Nephron (organoid): Measurements from ENCODE around the gene RAB12.

ENCODE experiments used
- H3K27ac Mint-ChIP-seq, 3 experiments: 2 replicates each; pipeline ENCODE4 v1.8.0; 2020; ENCODE audit warnings: mixed read lengths in 3 of 3, mild to moderate bottlenecking in 2 of 3, moderate library complexity in 1 of 3
- H3K27me3 Mint-ChIP-seq: 2 replicates; pipeline ENCODE4 v1.8.0; 2021; ENCODE audit warnings: low read depth, mild to moderate bottlenecking, moderate library complexity, mixed read lengths
- H3K36me3 Mint-ChIP-seq: 2 replicates; pipeline ENCODE4 v1.8.0; 2020; ENCODE audit warnings: low read depth, mixed read lengths
- H3K4me1 Mint-ChIP-seq: 2 replicates; pipeline ENCODE4 v1.8.0; 2020; ENCODE audit warnings: mixed read lengths
- H3K4me3 Mint-ChIP-seq, 3 experiments: 2 replicates each; pipeline ENCODE4 v1.8.0; 2020; ENCODE audit warnings: mild to moderate bottlenecking in 3 of 3, mixed read lengths in 3 of 3, moderate library complexity in 2 of 3
- H3K9me3 Mint-ChIP-seq: 2 replicates; pipeline ENCODE4 v1.8.0; 2020; ENCODE audit warnings: mixed read lengths
- TF ChIP-seq, protein P1 (sequence below), 3 experiments: fragments of 200-600 bp; sonication (generic); IDR thresholded peaks; one replicate each; pipeline ENCODE4 v1.5.0; 2021; ENCODE audit warnings: antibody characterized with exemption in 3 of 3; ENCODE audit not compliant: unreplicated experiment in 3 of 3

The RAB12 gene, protein sequence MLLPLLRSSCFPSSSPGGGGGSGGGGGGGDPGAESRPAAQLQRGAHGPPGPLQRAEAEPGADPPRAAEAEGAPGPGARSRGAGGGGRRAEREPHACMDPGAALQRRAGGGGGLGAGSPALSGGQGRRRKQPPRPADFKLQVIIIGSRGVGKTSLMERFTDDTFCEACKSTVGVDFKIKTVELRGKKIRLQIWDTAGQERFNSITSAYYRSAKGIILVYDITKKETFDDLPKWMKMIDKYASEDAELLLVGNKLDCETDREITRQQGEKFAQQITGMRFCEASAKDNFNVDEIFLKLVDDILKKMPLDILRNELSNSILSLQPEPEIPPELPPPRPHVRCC

GRCh38 chr18:8608795-8609658, at the start of gene RAB12:
Gene RAB12, plus strand, starts transcription at chr18:8609437. Its CDS starts 3 bp downstream, at chr18:8609440.
- H3K27ac Mint-ChIP-seq, result peak within 1 kb of the TSS; percentile 79 to 91 (median 90)
- peaks cover 46% of the 10 kb centered on the region for H3K4me1 Mint-ChIP-seq
- peaks cover 5% of the 10 kb centered on the region for H3K36me3 Mint-ChIP-seq
- peaks cover 4% of the 10 kb centered on the region for H3K27me3 Mint-ChIP-seq
- peak within 1 kb of the TSS; percentile 89 to 92 (median 91) for H3K4me3 Mint-ChIP-seq
- H3K9me3 Mint-ChIP-seq, result no peaks in the 10 kb centered on the region
- TF ChIP-seq, protein P1, sequence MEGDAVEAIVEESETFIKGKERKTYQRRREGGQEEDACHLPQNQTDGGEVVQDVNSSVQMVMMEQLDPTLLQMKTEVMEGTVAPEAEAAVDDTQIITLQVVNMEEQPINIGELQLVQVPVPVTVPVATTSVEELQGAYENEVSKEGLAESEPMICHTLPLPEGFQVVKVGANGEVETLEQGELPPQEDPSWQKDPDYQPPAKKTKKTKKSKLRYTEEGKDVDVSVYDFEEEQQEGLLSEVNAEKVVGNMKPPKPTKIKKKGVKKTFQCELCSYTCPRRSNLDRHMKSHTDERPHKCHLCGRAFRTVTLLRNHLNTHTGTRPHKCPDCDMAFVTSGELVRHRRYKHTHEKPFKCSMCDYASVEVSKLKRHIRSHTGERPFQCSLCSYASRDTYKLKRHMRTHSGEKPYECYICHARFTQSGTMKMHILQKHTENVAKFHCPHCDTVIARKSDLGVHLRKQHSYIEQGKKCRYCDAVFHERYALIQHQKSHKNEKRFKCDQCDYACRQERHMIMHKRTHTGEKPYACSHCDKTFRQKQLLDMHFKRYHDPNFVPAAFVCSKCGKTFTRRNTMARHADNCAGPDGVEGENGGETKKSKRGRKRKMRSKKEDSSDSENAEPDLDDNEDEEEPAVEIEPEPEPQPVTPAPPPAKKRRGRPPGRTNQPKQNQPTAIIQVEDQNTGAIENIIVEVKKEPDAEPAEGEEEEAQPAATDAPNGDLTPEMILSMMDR (IDR thresholded peaks at IDR 0.05; ENCODE audit: unreplicated experiment in 3 of 3), result peak; percentile 57 to 70 (median 62)

DNA sequence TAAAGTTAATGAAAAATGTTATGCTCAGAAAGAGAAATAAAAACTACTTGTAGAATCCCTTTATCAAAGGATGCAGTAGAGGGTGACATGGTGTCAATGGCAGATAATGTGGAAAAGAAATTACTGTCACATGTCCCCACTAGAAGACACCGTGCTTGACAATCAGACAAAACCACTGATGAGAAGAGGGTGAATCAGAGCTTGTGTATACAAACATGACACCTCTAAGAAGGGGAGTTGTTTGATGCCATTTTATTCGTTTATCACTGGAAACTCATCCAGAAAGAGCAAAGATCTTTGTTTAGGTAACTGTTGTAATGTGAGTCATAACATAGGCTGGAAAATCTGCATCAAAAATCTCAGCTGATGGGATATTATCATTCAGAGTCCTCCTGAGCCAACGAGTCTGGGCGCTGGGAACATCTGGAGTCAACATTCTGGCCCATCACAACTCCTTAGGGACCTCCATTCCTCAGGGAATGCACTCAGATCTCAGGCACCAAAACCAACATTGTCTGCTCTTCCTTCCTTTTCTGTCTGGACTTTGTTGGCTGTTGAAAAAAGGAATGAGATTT, 49.5 kb upstream of the RAB12 start:
- Mint-ChIP-seq H3K4me1 (no peaks in the 10 kb centered on the region), H3K27ac (no peak overlapping the region), H3K36me3 (no peaks in the 10 kb centered on the region), H3K27me3 (peaks cover 8% of the 10 kb centered on the region), H3K4me3 (no peak overlapping the region), H3K9me3 (no peaks in the 10 kb centered on the region)
- TF ChIP-seq, protein P1 (IDR thresholded peaks at IDR 0.05; ENCODE audit: unreplicated experiment in 3 of 3), result no peak

GRCh38 chr18:8561123-8561910, 47.9 kb upstream of the RAB12 start:
- Mint-ChIP-seq H3K27ac (no peak overlapping the region), H3K4me3 (no peak overlapping the region), H3K9me3 (no peaks in the 10 kb centered on the region), H3K27me3 (peaks cover 13% of the 10 kb centered on the region), H3K4me1 (no peaks in the 10 kb centered on the region), H3K36me3 (no peaks in the 10 kb centered on the region)
- TF ChIP-seq, protein P1 (IDR thresholded peaks at IDR 0.05; ENCODE audit: unreplicated experiment in 3 of 3), result no peak

DNA sequence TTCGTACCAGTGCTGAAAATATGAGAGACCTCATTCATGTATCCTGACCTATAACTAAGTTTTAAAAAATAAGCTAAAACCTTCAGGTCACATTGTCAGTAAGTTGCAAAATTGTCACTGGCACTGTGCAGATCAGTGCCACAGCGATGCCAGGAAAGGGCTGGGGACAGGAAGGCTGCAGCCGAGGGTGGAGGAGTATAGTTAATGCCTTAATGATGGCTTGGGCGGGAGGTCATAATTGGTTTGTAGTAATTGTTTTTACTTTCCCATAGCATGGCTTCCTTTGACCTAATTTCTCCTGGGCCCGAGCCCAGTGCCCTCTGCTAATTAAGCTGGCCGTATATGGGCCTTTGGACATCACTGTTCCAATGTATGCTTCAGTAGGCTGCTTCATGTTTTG, 47.2 kb upstream of the RAB12 start:
- TF ChIP-seq, protein P1 (IDR thresholded peaks at IDR 0.05; ENCODE audit: unreplicated experiment in 3 of 3), result no peak
- no peaks in the 10 kb centered on the region for H3K9me3 Mint-ChIP-seq
- no peaks in the 10 kb centered on the region for H3K4me1 Mint-ChIP-seq
- no peak overlapping the region for H3K4me3 Mint-ChIP-seq
- no peak overlapping the region for H3K27ac Mint-ChIP-seq
- no peaks in the 10 kb centered on the region for H3K36me3 Mint-ChIP-seq
- peaks cover 11% of the 10 kb centered on the region for H3K27me3 Mint-ChIP-seq

DNA sequence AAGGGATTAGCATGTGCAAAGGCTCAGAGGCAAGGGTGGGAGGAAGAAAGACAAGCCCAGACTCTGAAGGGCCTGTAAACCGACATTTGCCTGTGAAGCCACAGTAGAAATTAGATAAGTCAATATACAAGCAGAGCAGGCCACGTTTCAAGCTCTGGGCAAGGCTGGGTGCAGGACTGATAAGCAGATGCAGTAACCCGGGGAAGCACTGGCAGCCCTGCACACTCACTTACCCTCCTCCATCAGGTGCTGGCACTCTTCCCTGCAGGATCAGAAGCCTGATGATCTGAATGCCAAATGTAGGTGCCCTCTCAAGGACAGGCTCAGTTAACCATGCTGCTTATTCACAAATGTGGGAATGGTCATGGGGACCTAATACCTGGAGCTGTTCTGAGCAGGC, 46.3 kb upstream of the RAB12 start:
- no peak overlapping the region for H3K27ac Mint-ChIP-seq
- no peaks in the 10 kb centered on the region for H3K9me3 Mint-ChIP-seq
- no peak overlapping the region for H3K4me3 Mint-ChIP-seq
- H3K36me3 Mint-ChIP-seq, result no peaks in the 10 kb centered on the region
- peaks cover 9% of the 10 kb centered on the region for H3K27me3 Mint-ChIP-seq
- H3K4me1 Mint-ChIP-seq, result no peaks in the 10 kb centered on the region
- TF ChIP-seq, protein P1 (IDR thresholded peaks at IDR 0.05; ENCODE audit: unreplicated experiment in 3 of 3), result no peak
